Stimulated activated CD4-positive, alpha-beta T cell treated with anti-CD3 and anti-CD28 coated beads, Interleukin-1b, Interleukin-23, amount 100 ng/mL, for 24 hours (primary cell): Measurements from ENCODE around the gene OR10D3.
"Not testable (repeated sequence)": the region's sequence is repeated elsewhere in the genome, so short reads cannot be mapped to it uniquely, and the experiment has no call there.

ENCODE experiments used
- DNase-seq, 4 experiments: peaks; one replicate each; pipeline ENCODE4 v3.0.0-alpha.2; 2020; ENCODE audit warnings: low read depth in 4 of 4, low spot score in 1 of 4

Gene OR10D3, protein sequence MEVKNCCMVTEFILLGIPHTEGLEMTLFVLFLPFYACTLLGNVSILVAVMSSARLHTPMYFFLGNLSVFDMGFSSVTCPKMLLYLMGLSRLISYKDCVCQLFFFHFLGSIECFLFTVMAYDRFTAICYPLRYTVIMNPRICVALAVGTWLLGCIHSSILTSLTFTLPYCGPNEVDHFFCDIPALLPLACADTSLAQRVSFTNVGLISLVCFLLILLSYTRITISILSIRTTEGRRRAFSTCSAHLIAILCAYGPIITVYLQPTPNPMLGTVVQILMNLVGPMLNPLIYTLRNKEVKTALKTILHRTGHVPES

DNA sequence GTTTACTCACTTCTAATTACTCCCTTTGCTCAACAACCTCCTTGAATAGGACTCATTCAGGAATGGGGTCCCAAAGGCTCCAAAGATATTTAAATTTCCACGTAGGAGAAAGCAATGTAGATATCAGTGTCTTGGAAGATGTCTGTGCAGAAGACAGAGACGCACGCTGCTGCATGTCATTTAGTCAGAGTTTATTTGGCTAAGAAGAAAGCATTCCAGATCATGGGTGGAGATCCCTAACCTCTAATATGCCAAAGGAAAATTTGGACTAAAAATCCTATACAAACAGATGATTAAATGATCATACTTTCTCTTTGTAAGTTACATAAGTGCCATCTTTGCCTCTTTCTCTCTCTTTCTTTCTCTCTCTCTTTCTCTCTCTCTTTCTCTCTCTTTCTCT, at the start of gene OR10D3:
Gene OR10D3, plus strand, starts transcription at position 278 of the 400 bp plus-strand sequence. CDS start 1,925 bp downstream, outside the sequence.
- DNase-seq, result no peak

DNA sequence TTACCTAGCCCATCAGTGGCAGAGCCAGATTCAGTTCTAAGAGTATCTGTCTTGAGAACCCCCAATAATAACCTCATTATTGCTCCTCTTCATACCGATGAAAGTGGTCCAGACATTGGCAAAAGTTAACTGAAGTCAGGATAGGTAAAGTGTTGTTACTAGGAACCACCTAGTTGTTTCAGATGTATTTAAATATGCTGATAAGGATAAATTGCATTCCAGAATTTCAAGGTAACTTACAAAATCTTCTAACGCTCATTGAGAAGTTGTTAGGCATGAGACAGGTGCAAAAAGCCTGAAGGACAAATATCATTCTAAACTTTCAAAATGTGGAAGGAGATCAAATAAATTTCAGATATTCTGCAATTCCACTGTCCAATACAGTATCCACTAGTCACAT, 40.1 kb upstream of the OR10D3 start:
- DNase-seq, result no peak

DNA sequence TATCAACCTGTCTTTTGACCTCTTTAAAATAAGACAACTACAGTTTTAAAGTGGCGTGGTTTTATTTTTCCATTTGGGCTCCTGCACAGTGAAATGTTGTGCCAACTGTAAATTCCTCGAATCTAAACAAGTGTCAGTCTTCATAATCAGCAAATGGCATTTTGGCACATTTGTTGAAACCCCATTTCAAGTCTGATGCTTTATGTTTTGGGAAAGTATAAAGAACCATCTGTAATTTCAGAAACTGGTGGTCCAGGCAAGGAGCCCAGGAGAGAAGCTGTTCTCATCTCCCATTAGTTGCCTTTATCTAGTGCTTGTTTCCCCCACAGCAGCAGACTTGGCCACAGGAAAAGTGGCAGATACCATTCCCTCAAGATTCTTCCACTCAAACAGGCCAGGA, 35.2 kb upstream of the OR10D3 start:
- no peak for DNase-seq

DNA sequence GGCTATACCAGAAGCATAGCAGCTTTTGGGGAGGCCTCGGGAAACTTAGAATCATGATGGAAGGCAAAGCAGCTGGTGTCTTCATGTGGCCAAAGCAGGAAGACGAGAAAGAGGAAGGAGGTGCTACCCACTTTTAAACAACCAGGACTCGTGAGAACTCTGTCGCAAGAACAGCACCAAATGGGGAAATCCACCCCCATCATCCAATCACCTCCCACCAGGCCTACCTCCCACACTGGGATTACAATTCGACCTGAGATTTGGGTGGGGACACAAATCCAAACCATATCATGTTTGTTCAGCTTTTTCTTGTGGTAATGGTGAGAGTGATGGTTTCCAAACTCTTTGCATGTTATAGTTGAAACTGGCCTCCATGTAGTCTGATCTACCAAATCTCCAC, 32.5 kb upstream of the OR10D3 start:
- no peak for DNase-seq

DNA sequence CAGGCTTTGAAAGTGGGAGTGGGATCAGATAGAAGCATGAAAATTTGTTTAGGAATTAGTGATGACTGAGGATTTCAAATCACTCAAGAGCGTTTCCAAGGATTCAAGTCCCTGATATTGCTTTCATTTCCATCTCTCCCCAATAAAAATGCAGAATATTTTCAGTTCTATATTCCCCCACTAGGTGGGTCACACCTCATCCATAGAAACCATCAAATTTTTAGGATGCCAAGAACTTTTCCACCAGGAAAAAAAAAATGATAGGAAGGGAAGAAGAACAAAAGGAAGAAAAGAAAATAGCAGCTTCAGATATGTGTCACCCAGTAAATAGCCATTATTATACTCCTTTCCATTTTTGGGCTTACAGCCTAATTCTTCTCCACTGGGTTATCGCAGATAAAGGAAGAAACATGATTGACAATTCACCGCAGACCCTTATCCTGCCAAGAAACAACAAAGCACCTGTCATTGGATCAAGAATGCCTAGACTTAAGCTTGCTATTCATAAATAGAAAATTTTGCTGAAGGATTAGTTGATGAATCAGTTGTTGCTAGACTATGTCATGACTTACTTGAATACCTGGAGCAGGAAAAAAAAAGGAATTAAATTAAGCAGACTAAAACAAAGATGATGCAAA, 30.3 kb upstream of the OR10D3 start:
- no peak for DNase-seq

DNA sequence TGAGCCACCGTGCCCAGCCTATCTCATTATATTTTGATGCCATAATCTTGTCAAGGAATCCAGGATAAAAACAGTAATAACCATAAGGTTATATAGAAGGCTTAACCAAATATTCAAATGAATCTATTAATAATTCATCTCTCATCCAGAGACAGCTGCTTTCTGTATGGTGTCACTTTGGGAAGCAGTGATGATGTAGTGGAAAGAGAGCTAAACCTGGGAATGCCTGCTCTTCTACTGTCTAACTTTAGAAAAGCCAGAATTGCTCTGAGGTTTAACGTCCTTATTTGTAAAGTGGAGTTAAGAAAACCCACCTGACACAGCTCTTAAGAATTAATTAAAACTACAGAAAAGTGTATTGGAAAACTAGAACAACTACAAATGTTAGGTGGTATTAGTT, 29.3 kb upstream of the OR10D3 start:
- DNase-seq, result no peak

DNA sequence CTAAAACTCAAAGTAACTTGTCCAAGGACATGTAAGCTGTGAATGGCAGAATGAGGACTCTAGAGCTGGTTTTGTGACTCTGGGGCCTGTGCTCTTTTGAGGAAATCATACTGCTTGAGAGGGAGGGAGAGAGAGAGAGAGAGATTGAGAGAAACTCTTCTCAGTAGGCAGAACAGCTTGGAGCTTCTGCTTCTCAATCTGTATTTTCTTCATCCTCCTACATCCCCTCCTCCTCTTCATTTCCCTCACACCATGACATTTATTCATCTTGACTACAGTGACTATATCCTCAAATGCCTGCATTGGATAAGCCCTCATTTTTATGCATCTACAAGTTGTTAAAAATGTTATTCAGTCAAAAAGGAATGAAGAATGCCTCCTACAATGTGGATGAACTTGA, 23.7 kb upstream of the OR10D3 start:
- DNase-seq, result no peak

DNA sequence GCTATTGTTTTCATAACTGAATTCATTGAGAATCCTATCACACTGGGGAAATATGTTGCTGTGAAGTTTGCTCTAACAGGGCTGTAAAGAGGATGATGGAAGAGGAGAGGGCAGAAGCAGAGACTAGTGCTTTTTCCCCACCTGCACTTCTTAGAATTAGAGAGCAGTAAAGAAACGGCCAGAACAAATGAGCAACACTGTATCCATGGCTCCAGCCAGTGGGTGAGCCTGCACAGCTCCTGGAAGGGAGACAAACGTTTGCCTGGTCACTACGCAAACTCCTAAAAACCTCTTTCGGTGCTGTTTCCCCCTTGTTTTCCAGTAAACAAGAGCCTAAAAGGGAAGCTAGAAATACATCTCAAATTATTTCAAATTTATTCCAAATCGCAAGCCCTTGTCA, 22.2 kb upstream of the OR10D3 start:
- DNase-seq, result no peak

DNA sequence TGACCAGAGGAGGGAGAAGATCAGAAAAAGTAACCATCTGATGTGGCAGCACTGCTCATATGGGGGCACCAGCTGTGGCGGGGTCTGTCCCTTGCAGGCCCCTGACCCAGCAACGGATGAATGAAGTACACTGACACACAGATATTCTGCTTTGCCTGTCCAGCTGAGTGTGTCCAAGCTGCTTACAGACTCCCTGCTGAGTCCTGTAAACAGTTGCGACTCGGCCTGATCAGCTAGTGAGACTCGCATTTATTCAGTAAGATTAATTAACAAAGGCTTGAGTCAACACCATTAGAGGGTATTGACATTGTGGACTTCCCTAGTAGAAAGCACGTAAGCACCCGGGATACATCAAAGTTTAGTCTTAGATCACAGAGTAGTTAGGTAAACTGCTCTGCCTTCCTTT, 15.3 kb upstream of the OR10D3 start:
- no peak for DNase-seq

DNA sequence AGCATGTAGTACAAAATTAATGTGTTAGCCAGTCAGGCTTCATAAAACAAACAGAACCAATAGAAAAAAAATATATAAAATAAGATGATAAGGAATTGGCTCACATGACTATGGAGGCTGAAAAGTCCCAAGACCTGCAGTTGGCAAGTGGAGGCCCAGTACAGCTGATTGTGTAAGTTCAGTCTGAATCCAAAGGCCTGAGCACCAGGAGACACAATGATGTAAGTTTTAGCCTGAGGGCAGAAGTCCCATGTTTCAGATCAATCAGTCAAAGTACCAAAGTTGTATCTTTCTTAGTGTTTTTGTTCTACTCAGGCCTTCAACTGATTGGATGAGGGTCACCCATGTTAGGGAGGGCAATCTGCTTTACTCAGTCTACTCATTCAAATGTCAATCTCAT, 14.3 kb upstream of the OR10D3 start:
- no peak for DNase-seq

DNA sequence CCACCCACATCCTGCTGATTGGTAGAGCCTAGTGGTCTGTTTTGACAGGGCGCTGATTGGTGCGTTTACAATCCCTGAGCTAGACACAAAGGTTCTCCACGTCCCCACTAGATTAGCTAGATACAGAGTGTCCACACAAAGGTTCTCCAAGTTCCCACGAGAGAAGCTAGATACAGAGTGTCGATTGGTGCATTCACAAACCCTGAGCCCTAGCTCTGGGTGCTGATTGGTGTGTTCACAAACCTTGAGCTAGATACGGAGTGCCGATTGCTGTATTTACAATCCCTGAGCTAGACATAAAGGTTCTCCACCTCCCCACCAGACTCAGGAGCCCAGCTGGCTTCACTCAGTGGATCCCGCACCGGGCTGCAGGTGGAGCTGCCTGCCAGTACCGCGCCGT, 12.8 kb upstream of the OR10D3 start:
- not testable (repeated sequence) for DNase-seq

DNA sequence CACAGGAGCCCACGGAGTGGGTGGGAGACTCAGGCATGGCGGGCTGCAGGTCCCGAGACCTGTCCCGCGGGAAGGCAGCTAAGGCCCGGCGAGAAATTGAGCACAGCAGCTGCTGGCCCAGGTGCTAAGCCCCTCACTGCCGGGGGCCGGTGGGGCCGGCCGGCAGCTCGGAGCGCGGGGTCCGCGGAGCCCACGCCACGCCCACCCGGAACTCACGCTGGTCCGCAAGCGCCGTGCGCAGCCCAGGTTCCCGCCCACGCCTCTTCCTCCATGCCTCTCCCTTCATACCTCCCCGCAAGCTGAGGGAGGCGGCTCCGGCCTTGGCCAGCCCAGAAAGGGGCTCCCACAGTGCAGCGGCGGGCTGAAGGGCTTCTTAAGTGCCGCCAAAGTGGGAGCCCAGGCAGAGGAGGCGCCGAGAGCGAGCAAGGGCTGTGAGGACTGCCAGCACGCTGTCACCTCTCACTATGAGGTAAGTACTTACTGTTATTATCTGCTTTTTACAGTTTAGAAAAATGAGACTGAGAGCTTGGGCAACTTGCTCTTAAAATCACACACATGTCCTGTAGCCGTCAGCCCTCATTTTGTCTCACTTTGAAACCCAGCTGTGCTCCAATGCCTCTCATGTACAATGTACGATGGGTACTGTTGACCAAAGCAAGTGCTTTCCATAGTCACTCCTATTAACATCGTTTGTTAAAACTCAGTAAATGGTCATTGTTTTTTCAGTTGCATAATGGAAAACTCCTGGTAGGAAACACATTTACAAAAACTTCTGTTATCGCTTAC, 12.2 kb upstream of the OR10D3 start:
- no peak for DNase-seq

DNA sequence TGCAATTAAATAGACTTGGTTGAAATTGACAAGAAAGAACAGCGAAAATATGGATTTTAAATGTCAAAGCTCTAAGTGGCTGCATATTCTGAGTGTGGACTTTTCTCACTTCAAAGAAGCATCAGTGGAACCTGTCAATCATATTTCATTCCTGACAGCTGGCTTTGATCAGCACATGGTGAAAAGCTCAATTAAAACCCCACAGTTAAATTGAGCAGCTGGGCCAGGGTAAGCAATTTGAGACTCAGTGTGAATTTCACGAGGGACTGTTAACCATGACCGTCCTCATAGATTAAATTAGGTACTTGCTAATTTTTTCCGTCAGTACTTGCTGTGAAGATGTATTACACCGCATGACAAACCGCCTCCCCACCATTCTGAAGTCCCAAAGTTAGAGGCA, 11.0 kb upstream of the OR10D3 start:
- no peak for DNase-seq

DNA sequence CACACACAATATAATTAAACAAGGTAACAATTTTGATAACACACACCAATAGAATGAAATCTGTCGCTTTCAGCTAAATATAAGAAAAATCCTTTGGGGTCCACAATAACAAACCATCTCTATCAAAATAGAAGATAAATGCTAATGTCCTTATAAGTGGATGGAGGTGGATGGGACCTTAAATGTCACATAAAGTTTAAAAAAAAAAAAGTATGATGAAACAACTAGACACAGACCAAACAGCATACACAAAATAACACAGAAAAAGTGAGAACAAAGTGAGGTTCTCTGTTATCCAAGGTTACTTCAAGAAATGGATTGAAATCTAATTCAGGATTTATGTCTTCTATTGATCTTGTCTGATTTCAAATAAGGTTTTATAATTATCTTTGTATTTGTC, 10.5 kb upstream of the OR10D3 start:
- DNase-seq, result no peak

DNA sequence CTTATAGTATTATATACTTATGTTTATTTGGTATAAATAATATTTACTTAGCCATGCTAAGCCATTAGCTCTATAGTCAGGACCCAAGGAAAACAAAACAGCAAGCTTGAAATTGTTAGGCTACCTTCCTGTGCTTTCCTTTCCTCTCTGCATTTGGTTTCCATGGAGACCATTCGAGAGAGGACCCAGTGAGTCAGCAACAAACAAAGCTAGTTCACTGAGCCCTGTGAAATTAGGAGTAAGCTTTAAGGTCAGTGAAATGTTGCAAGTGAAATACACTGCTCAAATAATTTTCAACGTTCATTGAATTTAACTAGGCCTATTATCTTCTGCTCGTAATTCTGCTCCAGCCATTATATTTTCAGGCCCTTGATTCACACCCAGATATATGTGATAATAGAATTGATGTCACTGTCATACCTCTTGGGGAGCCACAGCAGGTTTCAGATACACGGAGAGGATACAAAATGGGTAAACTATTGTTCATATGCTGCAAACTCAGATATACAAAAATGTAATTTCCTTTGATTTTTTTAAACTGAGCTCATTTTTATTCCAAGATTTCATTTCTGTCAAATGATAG, 9.1 kb upstream of the OR10D3 start:
- no peak for DNase-seq

DNA sequence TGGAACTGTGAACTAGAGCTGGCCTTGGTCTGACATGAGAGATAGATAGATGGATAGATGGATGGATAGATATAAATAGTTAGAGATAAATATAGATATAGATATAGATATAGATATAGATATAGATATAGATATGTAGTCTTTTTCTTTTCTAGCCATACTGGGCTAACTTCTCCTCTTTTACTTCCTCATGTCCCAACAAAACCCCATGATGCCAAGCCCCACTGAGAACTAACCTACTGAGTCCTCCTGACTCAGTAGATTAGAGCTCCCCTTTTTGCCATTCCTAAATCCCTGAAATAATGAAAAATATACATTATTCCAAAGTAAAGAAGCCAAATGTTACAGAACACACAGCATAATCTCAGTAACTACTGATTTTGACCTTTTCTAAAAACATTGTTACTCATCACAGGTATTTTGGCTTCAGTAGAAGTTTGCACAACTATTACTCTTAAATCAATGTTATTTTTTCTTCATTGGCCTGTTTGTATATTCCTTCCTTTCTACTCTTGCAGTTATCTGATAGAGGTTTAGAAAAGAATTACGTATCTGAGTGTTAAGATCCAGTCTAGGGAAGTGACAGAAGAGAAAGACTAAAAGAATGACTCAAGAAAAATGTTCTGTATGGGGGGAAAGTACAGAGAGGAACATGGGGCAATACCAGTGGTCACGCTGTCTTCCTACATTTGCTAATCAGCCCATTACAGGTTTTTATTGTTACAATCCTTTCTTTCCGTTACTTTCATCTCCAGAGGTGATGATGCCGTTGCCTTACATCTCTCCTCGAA, 6.0 kb upstream of the OR10D3 start:
- no peak for DNase-seq

DNA sequence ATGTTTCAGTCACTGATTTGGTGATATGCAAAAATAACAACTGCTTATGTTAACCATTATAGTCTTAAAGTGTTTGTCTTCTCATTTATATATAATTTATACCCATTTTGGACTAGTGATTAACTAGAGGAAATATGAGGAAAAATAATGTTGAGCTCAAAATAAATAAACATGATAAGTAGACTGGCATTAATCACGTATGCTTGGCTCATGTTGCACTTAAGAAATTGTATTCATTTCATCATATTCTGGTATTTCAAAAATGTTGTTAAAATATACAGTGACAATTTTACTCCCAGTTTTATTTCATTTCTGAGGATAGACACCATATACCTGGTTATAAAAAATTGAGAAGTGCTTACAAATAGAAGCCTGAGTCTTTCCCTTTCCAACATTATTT, 3.8 kb upstream of the OR10D3 start:
- no peak for DNase-seq

DNA sequence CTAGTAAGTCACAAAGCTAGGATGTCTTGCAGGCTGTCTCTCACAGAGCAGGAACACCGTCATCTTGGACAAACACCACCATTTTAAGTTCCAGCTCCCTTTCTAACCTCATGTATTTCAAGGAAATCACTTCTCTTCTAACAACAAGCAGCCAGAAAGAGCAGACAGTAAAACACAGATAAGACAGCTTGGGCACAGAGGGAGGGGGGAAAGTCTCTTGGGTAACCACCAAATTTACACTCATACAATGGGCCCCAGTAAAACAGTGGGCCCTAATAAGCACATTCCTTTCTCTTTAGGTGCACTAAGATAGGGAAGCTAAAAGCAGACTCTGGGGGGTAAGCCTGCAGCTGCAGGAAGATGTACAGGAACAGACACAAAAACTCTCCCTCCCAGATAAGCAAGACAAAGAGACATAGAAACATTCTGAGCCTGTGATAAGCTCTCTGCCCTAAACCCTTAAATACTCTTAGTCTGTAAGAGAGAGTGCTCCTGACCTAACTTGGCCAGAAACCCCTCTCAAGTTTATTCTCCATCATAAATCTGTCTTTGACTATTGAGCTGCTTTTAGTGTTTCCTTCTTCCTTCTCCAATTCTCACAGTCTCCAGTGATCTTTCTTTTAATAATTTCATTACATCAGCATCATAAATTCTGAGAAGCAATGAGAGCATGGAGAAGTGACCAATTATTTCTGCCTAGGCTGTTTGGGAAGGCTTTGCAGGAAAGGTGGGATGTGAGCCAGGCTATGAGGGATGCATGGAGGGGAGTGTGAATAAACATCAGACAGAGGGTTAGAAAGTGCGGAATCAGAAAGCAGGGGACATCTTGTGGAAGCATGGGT, 7.4 kb downstream of the OR10D3 start:
- no peak for DNase-seq

DNA sequence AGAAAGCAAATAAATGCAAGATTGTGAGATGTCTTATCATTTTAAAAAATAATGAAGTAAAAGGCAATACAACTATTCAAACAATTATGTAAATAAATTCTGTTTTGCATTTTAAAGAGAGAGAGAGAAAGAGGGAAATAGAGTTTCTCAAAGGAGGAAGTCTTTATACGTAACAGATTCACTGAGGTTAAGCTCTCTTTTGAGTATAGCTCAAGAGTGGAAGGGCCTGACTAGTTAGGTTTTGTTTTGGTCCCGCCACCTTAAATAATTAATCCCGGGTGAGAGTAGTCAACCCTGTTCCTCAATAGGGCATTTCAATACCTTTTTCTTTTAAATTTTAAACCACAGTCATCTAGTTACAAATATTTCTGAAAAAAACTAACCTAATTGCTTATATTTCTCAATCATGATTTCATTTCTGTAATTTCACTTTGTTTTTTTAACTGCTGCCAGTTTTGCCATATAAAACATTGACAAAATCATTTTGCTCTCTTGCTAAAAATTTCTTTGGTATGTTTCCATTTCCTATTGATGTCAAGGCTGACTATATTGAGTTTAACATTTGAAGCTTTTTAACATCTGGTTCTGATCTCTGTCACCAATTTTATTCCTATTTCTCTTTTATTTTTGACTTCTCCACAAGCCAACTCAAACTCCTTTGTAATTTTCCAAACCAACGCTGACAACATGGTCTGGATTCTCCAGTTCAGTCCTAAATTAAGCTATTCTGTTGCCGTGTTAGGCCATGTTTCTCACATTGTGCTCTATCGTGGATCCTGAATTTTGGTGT, 10.3 kb downstream of the OR10D3 start:
- DNase-seq, result no peak
